Measurements from ENCODE around the gene TOMM20L. TPM values are rescaled to one million over a fixed set of nuclear protein-coding genes. Genes with fewer than 3 reads are reported as not detected.

Gene TOMM20L
- polyA plus RNA-seq, 1 donor from 2014 or later, result not detected

GRCh38 chr14:58376791-58377190 is 18.9 kb upstream of the TOMM20L start:
- TF ChIP-seq EZH2 (IDR thresholded peaks at IDR 0.05; ENCODE audit: borderline replicate concordance, insufficient read depth, low read length, poor library complexity, severe bottlenecking), result no peak
- no peak for TF ChIP-seq MXI1 (conservative IDR thresholded peaks at IDR 0.05; ENCODE audit: poor library complexity, severe bottlenecking)
- TF ChIP-seq RAD21 (conservative IDR thresholded peaks at IDR 0.05), result no peak
- TF ChIP-seq REST (IDR thresholded peaks at IDR 0.05; ENCODE audit: borderline replicate concordance), result no peak
- TF ChIP-seq POLR2AphosphoS5 (IDR thresholded peaks at IDR 0.05), result no peak
- H3K4me2 ChIP-seq (ENCODE audit: low read length), result no peak overlapping the region
- no peaks in the 10 kb centered on the region for H3K79me2 ChIP-seq (replicated peaks; ENCODE audit: insufficient read depth, low read length)

GRCh38 chr14:58390830-58391229 is 4.9 kb upstream of the TOMM20L start:
- no peak overlapping the region for H2AFZ ChIP-seq (ENCODE audit: low read depth, low read length)
- TF ChIP-seq POLR2AphosphoS5 (IDR thresholded peaks at IDR 0.05), result no peak
- TF ChIP-seq RAD21 (conservative IDR thresholded peaks at IDR 0.05), result no peak
- TF ChIP-seq SMC3 (conservative IDR thresholded peaks at IDR 0.05; ENCODE audit: poor library complexity), result no peak
- no peak for TF ChIP-seq EZH2 (IDR thresholded peaks at IDR 0.05; ENCODE audit: borderline replicate concordance, insufficient read depth, low read length, poor library complexity, severe bottlenecking)
- no peak for TF ChIP-seq CTCF (IDR thresholded peaks at IDR 0.05; ENCODE audit: poor library complexity, severe bottlenecking)
- no peak for TF ChIP-seq TAF1 (IDR thresholded peaks at IDR 0.05; ENCODE audit: low read depth)
- no peak for TF ChIP-seq MXI1 (conservative IDR thresholded peaks at IDR 0.05; ENCODE audit: poor library complexity, severe bottlenecking)
- TF ChIP-seq REST (IDR thresholded peaks at IDR 0.05; ENCODE audit: borderline replicate concordance), result no peak
- TF ChIP-seq EP300 (conservative IDR thresholded peaks at IDR 0.05; ENCODE audit: poor library complexity, severe bottlenecking), result no peak
- H3K27ac ChIP-seq (ENCODE audit: low read length), result no peak overlapping the region
- H3K79me2 ChIP-seq (replicated peaks; ENCODE audit: insufficient read depth, low read length), result no peaks in the 10 kb centered on the region
- H3K4me3 ChIP-seq (ENCODE audit: low read length), result no peak overlapping the region
- H3K4me2 ChIP-seq (ENCODE audit: low read length), result no peak overlapping the region
- no peaks in the 10 kb centered on the region for H4K20me1 ChIP-seq (ENCODE audit: insufficient read depth)
- no peaks in the 10 kb centered on the region for H3K9me2 ChIP-seq (ENCODE audit: insufficient read depth, low read length)
- H3K9ac ChIP-seq (ENCODE audit: low read length), result no peak overlapping the region
- H3K27me3 ChIP-seq (ENCODE audit: insufficient read depth, low read depth, low read length), result no peaks in the 10 kb centered on the region
- no peaks in the 10 kb centered on the region for H3K36me3 ChIP-seq (ENCODE audit: insufficient read depth, low read length)
- no peaks in the 10 kb centered on the region for H3K9me3 ChIP-seq (ENCODE audit: low read length)
- no peaks in the 10 kb centered on the region for H3F3A ChIP-seq (ENCODE audit: insufficient read depth, low read length, poor library complexity, severe bottlenecking)

More at GRCh38 chr14:58376791-58377190, 18.9 kb upstream of the TOMM20L start:
- Histone ChIP-seq H2AFZ (ENCODE audit: low read depth, low read length) (no peak overlapping the region), H4K20me1 (ENCODE audit: insufficient read depth) (no peaks in the 10 kb centered on the region), H3K27me3 (ENCODE audit: insufficient read depth, low read depth, low read length) (no peaks in the 10 kb centered on the region), H3K9me3 (ENCODE audit: low read length) (peaks cover 5% of the 10 kb centered on the region), H3K9me2 (ENCODE audit: insufficient read depth, low read length) (no peaks in the 10 kb centered on the region), H3K4me3 (ENCODE audit: low read length) (no peak overlapping the region), H3K36me3 (ENCODE audit: insufficient read depth, low read length) (peaks cover 10% of the 10 kb centered on the region), H3F3A (ENCODE audit: insufficient read depth, low read length, poor library complexity, severe bottlenecking) (no peaks in the 10 kb centered on the region), H3K9ac (ENCODE audit: low read length) (no peak overlapping the region), H3K27ac (ENCODE audit: low read length) (no peak overlapping the region)
